Kidney (tissue), 14 donors: ENCODE results near the gene RIT2. TPM values are rescaled to one million over a fixed set of nuclear protein-coding genes. Genes with fewer than 3 reads are reported as not detected.
A peak's percentile ranks its signal among the peaks of the same experiment; 100 is the strongest.

Experiments
- DNase-seq, 5 donors: peaks; one replicate each; pipeline ENCODE4 v3.0.0-alpha.2; 2013 to 2020
- FAIRE-seq: peaks from 2 replicates; lab custom pipeline; 2012; peaks lifted over from hg19 to GRCh38; lab: Jason Lieb, UNC
- H3K27ac ChIP-seq, 2 donors: one replicate each; pipeline ENCODE4 v1.7.0; 2013; ENCODE audit warnings: low read depth in 2 of 2, low read length in 2 of 2, inconsistent platforms in 1 of 2
- H3K27me3 ChIP-seq: one replicate; pipeline ENCODE4 v1.7.1; 2013; ENCODE audit warnings: low read length, inconsistent platforms; ENCODE audit not compliant: control insufficient read depth, insufficient read depth
- H3K36me3 ChIP-seq, 3 donors: one replicate each; pipeline versions ENCODE4 v1.7.0 to v1.7.1; 2013; ENCODE audit warnings: low read length in 3 of 3, control low read depth in 1 of 3, inconsistent platforms in 1 of 3; ENCODE audit not compliant: insufficient read depth in 3 of 3, control insufficient read depth in 2 of 3
- H3K4me1 ChIP-seq, 3 donors: one replicate each; pipeline versions ENCODE4 v1.7.0 to v1.7.1; 2013; ENCODE audit warnings: low read length in 3 of 3, inconsistent platforms in 1 of 3, low read depth in 1 of 3; ENCODE audit not compliant: control insufficient read depth in 2 of 3, insufficient read depth in 2 of 3
- H3K4me3 ChIP-seq, 3 donors: one replicate each; pipeline versions ENCODE4 v1.7.0 to v1.8.1; 2013; ENCODE audit warnings: low read length in 3 of 3, control low read depth in 1 of 3, inconsistent platforms in 1 of 3
- H3K9ac ChIP-seq, 3 donors: one replicate each; pipeline versions ENCODE4 v1.7.0 to v1.7.1; 2013; ENCODE audit warnings: low read length in 3 of 3, control low read depth in 1 of 3, inconsistent platforms in 1 of 3
- H3K9me3 ChIP-seq, 3 donors: one replicate each; pipeline versions ENCODE4 v1.7.0 to v1.7.1; 2013; ENCODE audit warnings: low read length in 3 of 3, control low read depth in 1 of 3, inconsistent platforms in 1 of 3; ENCODE audit not compliant: control insufficient read depth in 2 of 3, insufficient read depth in 1 of 3
- intact Hi-C: fragments of 100-400 bp; cut with DNase I; formaldehyde crosslinking; loops from one replicate; pipeline ENCODE4 v1.11.1; 2022
- polyA plus RNA-seq: library from polyadenylated mRNA; stranded (reverse); fragments of 350-450 nt; fragmentation: Illumina TruSeq; extraction: RNeasy Lipid Tissue Mini Kit (QIAGEN cat#74804); gene quantifications from one replicate; pipeline ENCODE4 v1.2.3, GENCODE V29; 2014; ENCODE audit warnings: low read depth, low replicate concordance; ENCODE audit not compliant: insufficient read depth
- total RNA-seq: library from RNA; stranded (reverse); fragmentation: NEBNext Ultra II Directional; extraction: Animal tissue kit (Norgen Biotek cat#: 25700); gene quantifications from one replicate; pipeline ENCODE4 v1.2.1, GENCODE V29; 2021
- TF ChIP-seq, protein P1 (sequence below): IDR thresholded peaks from 3 replicates; pipeline ENCODE4 v1.5.1; 2012; ENCODE audit warnings: mild to moderate bottlenecking, moderate library complexity, borderline replicate concordance; ENCODE audit not compliant: insufficient read depth; ENCODE audit errors: extremely low read depth
- donor health status: control.
- donor health status: control.
- donor health status: control.
- donor health status: control.
- donor health status: control.
- donor health status: DM: yes; HTN: yes; CAD: no.
- donor health status: Normal renal cell carcinoma (clear cell type).

The RIT2 gene
- total and polyA plus RNA-seq, 2 donors from 2014 or later = not detected

DNA sequence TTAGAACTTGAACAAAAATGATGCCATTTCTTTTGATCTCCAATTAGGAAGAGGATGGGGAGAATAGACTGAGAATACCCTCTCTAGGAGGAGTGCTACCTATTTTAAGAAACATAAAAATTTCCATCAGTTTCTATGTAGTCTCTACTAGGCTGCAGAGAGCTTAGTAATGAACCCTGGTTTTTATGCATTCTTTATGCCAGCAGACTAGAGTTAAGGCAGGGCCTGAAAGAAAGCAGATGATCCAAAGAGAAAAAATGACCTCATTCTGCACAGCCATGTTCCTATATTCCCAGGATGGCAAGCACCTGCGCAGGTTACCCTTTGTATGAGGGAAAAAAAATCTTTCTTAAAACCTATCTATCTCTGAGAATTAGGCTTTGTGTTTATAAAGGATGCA lies 254.9 kb downstream of the RIT2 start:
- Histone ChIP-seq H3K27ac (no peak overlapping the region), H3K4me1 (no peaks in the 10 kb centered on the region), H3K4me3 (no peak overlapping the region), H3K27me3 (no peaks in the 10 kb centered on the region), H3K9ac (no peak overlapping the region), H3K9me3 (no peaks in the 10 kb centered on the region), H3K36me3 (no peaks in the 10 kb centered on the region)
- DNase-seq (no peak), FAIRE-seq (no peak)
- TF ChIP-seq, protein P1, sequence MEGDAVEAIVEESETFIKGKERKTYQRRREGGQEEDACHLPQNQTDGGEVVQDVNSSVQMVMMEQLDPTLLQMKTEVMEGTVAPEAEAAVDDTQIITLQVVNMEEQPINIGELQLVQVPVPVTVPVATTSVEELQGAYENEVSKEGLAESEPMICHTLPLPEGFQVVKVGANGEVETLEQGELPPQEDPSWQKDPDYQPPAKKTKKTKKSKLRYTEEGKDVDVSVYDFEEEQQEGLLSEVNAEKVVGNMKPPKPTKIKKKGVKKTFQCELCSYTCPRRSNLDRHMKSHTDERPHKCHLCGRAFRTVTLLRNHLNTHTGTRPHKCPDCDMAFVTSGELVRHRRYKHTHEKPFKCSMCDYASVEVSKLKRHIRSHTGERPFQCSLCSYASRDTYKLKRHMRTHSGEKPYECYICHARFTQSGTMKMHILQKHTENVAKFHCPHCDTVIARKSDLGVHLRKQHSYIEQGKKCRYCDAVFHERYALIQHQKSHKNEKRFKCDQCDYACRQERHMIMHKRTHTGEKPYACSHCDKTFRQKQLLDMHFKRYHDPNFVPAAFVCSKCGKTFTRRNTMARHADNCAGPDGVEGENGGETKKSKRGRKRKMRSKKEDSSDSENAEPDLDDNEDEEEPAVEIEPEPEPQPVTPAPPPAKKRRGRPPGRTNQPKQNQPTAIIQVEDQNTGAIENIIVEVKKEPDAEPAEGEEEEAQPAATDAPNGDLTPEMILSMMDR = no peak
- intact Hi-C loops = no loop called here

DNA sequence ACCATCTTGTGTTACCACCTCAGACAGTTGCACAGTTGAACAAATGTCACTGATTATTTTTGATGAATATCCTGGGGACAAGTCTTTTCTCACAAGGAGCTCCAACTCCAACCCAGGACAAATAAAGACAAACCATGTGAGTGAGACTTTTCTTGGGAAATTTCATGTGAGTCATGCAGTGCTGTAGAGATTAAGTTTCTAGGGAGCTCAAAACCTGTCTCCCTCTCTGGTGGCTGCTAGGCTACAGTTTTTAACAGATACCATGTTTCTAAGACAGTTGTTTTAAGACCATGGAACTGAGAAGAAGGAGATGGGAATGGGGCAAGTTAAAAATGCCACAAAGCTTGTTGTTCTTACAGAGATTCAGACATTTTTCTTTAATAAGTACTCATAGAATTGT lies 255.5 kb downstream of the RIT2 start:
- H3K27ac ChIP-seq = no peak overlapping the region
- no peak for FAIRE-seq
- no peaks in the 10 kb centered on the region for H3K27me3 ChIP-seq
- H3K9me3 ChIP-seq = no peaks in the 10 kb centered on the region
- no peaks in the 10 kb centered on the region for H3K36me3 ChIP-seq
- no peak overlapping the region for H3K4me3 ChIP-seq
- no peaks in the 10 kb centered on the region for H3K4me1 ChIP-seq
- no peak for DNase-seq
- no peak overlapping the region for H3K9ac ChIP-seq
- TF ChIP-seq, protein P1 = no peak
- intact Hi-C loops = no loop called here

DNA sequence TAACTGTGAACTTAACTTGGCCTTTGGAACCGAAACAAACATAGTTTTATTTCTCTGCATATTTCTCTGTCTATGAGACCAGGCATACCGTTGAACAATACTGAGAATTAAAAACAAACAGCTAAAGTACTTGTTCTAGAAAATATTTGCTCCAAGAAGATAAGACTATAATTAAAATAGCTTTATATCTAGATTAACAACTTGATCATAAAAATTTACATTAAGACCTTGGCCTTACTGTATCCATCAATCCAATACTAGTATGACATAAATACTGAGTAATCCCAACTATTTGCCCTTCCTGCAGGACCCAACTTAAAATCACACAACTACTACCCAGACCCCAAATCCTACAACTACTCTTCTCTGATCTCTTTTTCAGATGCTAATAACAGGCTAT lies 260.9 kb downstream of the RIT2 start:
- DNase-seq = peak in 1 of 5 donors; percentile 7
- intact Hi-C loops = no loop called here
- no peak overlapping the region for H3K9ac ChIP-seq
- TF ChIP-seq, protein P1 = no peak
- H3K4me3 ChIP-seq = no peak overlapping the region
- H3K4me1 ChIP-seq = no peaks in the 10 kb centered on the region
- H3K27ac ChIP-seq = no peak overlapping the region
- H3K9me3 ChIP-seq = no peaks in the 10 kb centered on the region
- FAIRE-seq = no peak
- no peaks in the 10 kb centered on the region for H3K27me3 ChIP-seq
- no peaks in the 10 kb centered on the region for H3K36me3 ChIP-seq
